Mesenchymal stem cell (in vitro differentiated cells and primary cell): ENCODE measurements around the gene GPC2.

ENCODE experiments used
- DNase-seq: peaks from one replicate; pipeline ENCODE4 v3.0.0-alpha.2; 2013
- H2AFZ ChIP-seq: one replicate; pipeline ENCODE4 v1.6.1; 2013; ENCODE audit warnings: low read depth, mild to moderate bottlenecking, control low read depth, inconsistent platforms, low read length, moderate library complexity
- H2AK5ac ChIP-seq: 2 replicates; pipeline ENCODE4 v1.6.1; 2013; ENCODE audit warnings: low read length, moderate library complexity, mild to moderate bottlenecking, inconsistent platforms; ENCODE audit not compliant: severe bottlenecking
- H2BK120ac ChIP-seq: one replicate; pipeline ENCODE4 v1.6.1; 2013; ENCODE audit warnings: low read depth, mild to moderate bottlenecking, inconsistent platforms, low read length, moderate library complexity
- H2BK12ac ChIP-seq, 2 experiments: one replicate each; pipeline ENCODE4 v1.6.1; 2013; ENCODE audit warnings: inconsistent platforms in 2 of 2, low read length in 2 of 2, mild to moderate bottlenecking in 2 of 2, moderate library complexity in 2 of 2, control low read depth in 1 of 2
- H2BK15ac ChIP-seq: one replicate; pipeline ENCODE4 v1.6.1; 2013; ENCODE audit warnings: mild to moderate bottlenecking, low read depth, inconsistent platforms; ENCODE audit not compliant: poor library complexity, severe bottlenecking
- H2BK5ac ChIP-seq: 2 replicates; pipeline ENCODE4 v1.6.1; 2013; ENCODE audit warnings: low read depth, mild to moderate bottlenecking, low read length, control low read depth, inconsistent platforms; ENCODE audit not compliant: poor library complexity, severe bottlenecking
- H3K14ac ChIP-seq, 2 experiments: one replicate each; pipeline ENCODE4 v1.6.1; 2013; ENCODE audit warnings: inconsistent platforms in 2 of 2, low read length in 2 of 2, control low read depth in 1 of 2, mild to moderate bottlenecking in 1 of 2, moderate library complexity in 1 of 2
- H3K18ac ChIP-seq, 2 experiments: one replicate each; pipeline ENCODE4 v1.6.1; 2013; ENCODE audit warnings: inconsistent platforms in 2 of 2, low read length in 2 of 2, control low read depth in 1 of 2, low read depth in 1 of 2, mild to moderate bottlenecking in 1 of 2
- H3K23ac ChIP-seq, 2 experiments: one replicate each; pipeline ENCODE4 v1.6.1; 2013; ENCODE audit warnings: inconsistent platforms in 2 of 2, low read length in 2 of 2, mild to moderate bottlenecking in 2 of 2, moderate library complexity in 2 of 2, control low read depth in 1 of 2
- H3K27ac ChIP-seq: 2 replicates; pipeline ENCODE4 v1.5.1; 2013; ENCODE audit warnings: mild to moderate bottlenecking, moderate library complexity, low read length, control low read depth, inconsistent platforms; ENCODE audit not compliant: poor library complexity, severe bottlenecking
- H3K27me3 ChIP-seq, 2 experiments: 2 replicates each; pipeline versions ENCODE4 v1.6.1 to v1.7.0; 2013; ENCODE audit warnings: low read length in 2 of 2, mild to moderate bottlenecking in 2 of 2, moderate library complexity in 2 of 2, control low read depth in 1 of 2, inconsistent platforms in 1 of 2; ENCODE audit not compliant: control insufficient read depth in 1 of 2, insufficient read depth in 1 of 2
- H3K36me3 ChIP-seq, 2 experiments: 2 replicates each; pipeline versions ENCODE4 v1.6.1 to v1.7.0; 2013; ENCODE audit warnings: low read length in 2 of 2, control low read depth in 1 of 2, inconsistent platforms in 1 of 2, low read depth in 1 of 2, mild to moderate bottlenecking in 1 of 2; ENCODE audit not compliant: insufficient read depth in 2 of 2, control insufficient read depth in 1 of 2
- H3K4ac ChIP-seq, 2 experiments: one replicate each; pipeline ENCODE4 v1.6.1; 2013; ENCODE audit warnings: inconsistent platforms in 2 of 2, low read length in 2 of 2, mild to moderate bottlenecking in 2 of 2, moderate library complexity in 2 of 2, control low read depth in 1 of 2, low read depth in 1 of 2
- H3K4me1 ChIP-seq: 2 replicates; pipeline ENCODE4 v1.6.1; 2013; ENCODE audit warnings: low read depth, low read length, control low read depth; ENCODE audit not compliant: control insufficient read depth, insufficient read depth
- H3K4me2 ChIP-seq: 2 replicates; pipeline ENCODE4 v1.6.1; 2013; ENCODE audit warnings: low read length, mild to moderate bottlenecking, inconsistent platforms; ENCODE audit not compliant: poor library complexity, severe bottlenecking
- H3K4me3 ChIP-seq, 2 experiments: 2 replicates each; pipeline versions ENCODE4 v1.5.1 to v1.7.0; 2013; ENCODE audit warnings: low read length in 2 of 2, mild to moderate bottlenecking in 2 of 2, control low read depth in 1 of 2, low read depth in 1 of 2; ENCODE audit not compliant: insufficient read depth in 1 of 2
- H3K79me1 ChIP-seq: replicated peaks from 2 replicates; pipeline ENCODE4 v1.6.1; 2013; ENCODE audit warnings: mild to moderate bottlenecking, control low read depth, low read length, inconsistent platforms; ENCODE audit not compliant: poor library complexity, severe bottlenecking
- H3K9ac ChIP-seq: 2 replicates; pipeline ENCODE4 v1.7.0; 2013; ENCODE audit warnings: mild to moderate bottlenecking, low read length, moderate library complexity
- H3K9me3 ChIP-seq: 2 replicates; pipeline ENCODE4 v1.7.0; 2013; ENCODE audit warnings: mild to moderate bottlenecking, low read length; ENCODE audit not compliant: control insufficient read depth
- H4K8ac ChIP-seq: one replicate; pipeline ENCODE4 v1.6.1; 2013; ENCODE audit warnings: inconsistent platforms, mild to moderate bottlenecking, low read length, moderate library complexity
- H4K91ac ChIP-seq: one replicate; pipeline ENCODE4 v1.6.1; 2013; ENCODE audit warnings: mild to moderate bottlenecking, low read length, inconsistent platforms
- WGBS: methylation state at CpG from one replicate; pipeline ENCODE4 v1.1.7; 2013; ENCODE audit warnings: mixed read lengths; 5-methylcytosine and 5-hydroxymethylcytosine counted together

The GPC2 gene

GRCh38 chr7:100166317-100166940, 10.8 kb downstream of the GPC2 start:
- Histone ChIP-seq H3K4me1 (peaks cover 24% of the 10 kb centered on the region), H3K4me2 (no peak overlapping the region), H2BK12ac (no peak overlapping the region), H3K4ac (no peak overlapping the region), H3K9me3 (no peaks in the 10 kb centered on the region), H3K27me3 (peaks cover 25 to 45% of the 10 kb centered on the region in 2 experiments), H3K79me1 (no peaks in the 10 kb centered on the region), H3K27ac (no peak overlapping the region), H3K4me3 (no peak overlapping the region), H3K18ac (no peak overlapping the region), H3K9ac (no peak overlapping the region), H4K91ac (no peak overlapping the region), H3K36me3 (no peaks in the 10 kb centered on the region), H2BK15ac (no peak overlapping the region), H3K14ac (no peak overlapping the region), H3K23ac (no peak overlapping the region), H4K8ac (no peak overlapping the region), H2AFZ (no peak overlapping the region), H2BK5ac (no peak overlapping the region), H2AK5ac (no peak overlapping the region), H2BK120ac (no peak overlapping the region)
- WGBS, result 86% methylated on average over 16 of the region's 16 CpGs
- DNase-seq, result no peak

GRCh38 chr7:100163871-100164270, 13.3 kb downstream of the GPC2 start:
- 95% methylated on average over 4 of the region's 5 CpGs for WGBS

GRCh38 chr7:100163006-100163531, 14.1 kb downstream of the GPC2 start:
- no peak overlapping the region for H3K14ac ChIP-seq
- no peak overlapping the region for H3K27ac ChIP-seq
- H3K4me1 ChIP-seq, result peaks cover 19% of the 10 kb centered on the region
- no peak overlapping the region for H2BK15ac ChIP-seq
- H2BK12ac ChIP-seq, result no peak overlapping the region
- H3K18ac ChIP-seq, result no peak overlapping the region
- H2AK5ac ChIP-seq, result no peak overlapping the region
- H3K4me3 ChIP-seq, result no peak overlapping the region
- no peak overlapping the region for H2BK120ac ChIP-seq
- H3K23ac ChIP-seq, result no peak overlapping the region
- H3K27me3 ChIP-seq, result peaks cover 15 to 31% of the 10 kb centered on the region in 2 experiments
- H2BK5ac ChIP-seq, result no peak overlapping the region
- H2AFZ ChIP-seq, result no peak overlapping the region
- H4K91ac ChIP-seq, result no peak overlapping the region
- H3K79me1 ChIP-seq, result no peaks in the 10 kb centered on the region
- no peaks in the 10 kb centered on the region for H3K36me3 ChIP-seq
- no peak for DNase-seq
- no peaks in the 10 kb centered on the region for H3K9me3 ChIP-seq
- no peak overlapping the region for H3K4ac ChIP-seq
- no peak overlapping the region for H4K8ac ChIP-seq
- H3K9ac ChIP-seq, result no peak overlapping the region
- no peak overlapping the region for H3K4me2 ChIP-seq
- WGBS, result 74% methylated on average over 6 of the region's 6 CpGs

More at GRCh38 chr7:100163871-100164270, 13.3 kb downstream of the GPC2 start:
- no peaks in the 10 kb centered on the region for H3K79me1 ChIP-seq
- H3K36me3 ChIP-seq, result no peaks in the 10 kb centered on the region
- H3K23ac ChIP-seq, result no peak overlapping the region
- no peak overlapping the region for H3K4me2 ChIP-seq
- no peak overlapping the region for H3K14ac ChIP-seq
- H3K4ac ChIP-seq, result no peak overlapping the region
- H3K4me3 ChIP-seq, result no peak overlapping the region
- H3K27me3 ChIP-seq, result peaks cover 17 to 34% of the 10 kb centered on the region in 2 experiments
- no peaks in the 10 kb centered on the region for H3K9me3 ChIP-seq
- peak overlapping the region; percentile 13 for H2BK15ac ChIP-seq
- no peak overlapping the region for H2AFZ ChIP-seq
- H2BK120ac ChIP-seq, result no peak overlapping the region
- no peak overlapping the region for H3K9ac ChIP-seq
- no peak overlapping the region for H4K91ac ChIP-seq
- H2AK5ac ChIP-seq, result no peak overlapping the region
- no peak for DNase-seq
- H3K18ac ChIP-seq, result no peak overlapping the region
- H2BK5ac ChIP-seq, result no peak overlapping the region
- H3K4me1 ChIP-seq, result peaks cover 24% of the 10 kb centered on the region
- no peak overlapping the region for H2BK12ac ChIP-seq
- H4K8ac ChIP-seq, result no peak overlapping the region
- H3K27ac ChIP-seq, result no peak overlapping the region

GRCh38 chr7:100160067-100160466, 17.1 kb downstream of the GPC2 start:
- H3K4me2 ChIP-seq, result no peak overlapping the region
- no peak overlapping the region for H2BK12ac ChIP-seq
- H2BK120ac ChIP-seq, result no peak overlapping the region
- no peak overlapping the region for H3K9ac ChIP-seq
- no peak overlapping the region for H4K91ac ChIP-seq
- H2AFZ ChIP-seq, result no peak overlapping the region
- no peak overlapping the region for H3K23ac ChIP-seq
- no peak for DNase-seq
- peaks cover 0 to 5% of the 10 kb centered on the region in 2 experiments for H3K27me3 ChIP-seq
- H4K8ac ChIP-seq, result no peak overlapping the region
- H3K9me3 ChIP-seq, result no peaks in the 10 kb centered on the region
- peaks cover 20 to 21% of the 10 kb centered on the region in 2 experiments for H3K36me3 ChIP-seq
- H3K4me1 ChIP-seq, result peaks cover 29% of the 10 kb centered on the region
- no peak overlapping the region for H3K4me3 ChIP-seq
- peak overlapping the region; percentile 35 for H2AK5ac ChIP-seq
- H2BK5ac ChIP-seq, result no peak overlapping the region
- peaks cover 17% of the 10 kb centered on the region for H3K79me1 ChIP-seq
- H2BK15ac ChIP-seq, result no peak overlapping the region
- 95% methylated on average over 18 of the region's 18 CpGs for WGBS
- no peak overlapping the region for H3K27ac ChIP-seq
- no peak overlapping the region for H3K18ac ChIP-seq
- no peak overlapping the region for H3K4ac ChIP-seq
- no peak overlapping the region for H3K14ac ChIP-seq
